Neural progenitor cell (in vitro differentiated cells): ENCODE measurements around the gene CCT5.

Source experiments
- EZH2 ChIP-seq: fragments of 200-600 bp; sonication (generic); IDR thresholded peaks from 2 replicates; pipeline ENCODE4 v1.6.1; 2017; ENCODE audit warnings: antibody characterized with exemption, mild to moderate bottlenecking, moderate library complexity
- EZH2phosphoT487 ChIP-seq: fragments of 200-600 bp; sonication (generic); IDR thresholded peaks from 2 replicates; pipeline ENCODE4 v1.6.1; 2017; ENCODE audit warnings: antibody characterized with exemption
- TF ChIP-seq, protein P1 (sequence below): fragments of 200-600 bp; sonication (generic); IDR thresholded peaks from 2 replicates; pipeline ENCODE4 v1.5.1; 2017; ENCODE audit warnings: antibody characterized with exemption, mild to moderate bottlenecking

DNA sequence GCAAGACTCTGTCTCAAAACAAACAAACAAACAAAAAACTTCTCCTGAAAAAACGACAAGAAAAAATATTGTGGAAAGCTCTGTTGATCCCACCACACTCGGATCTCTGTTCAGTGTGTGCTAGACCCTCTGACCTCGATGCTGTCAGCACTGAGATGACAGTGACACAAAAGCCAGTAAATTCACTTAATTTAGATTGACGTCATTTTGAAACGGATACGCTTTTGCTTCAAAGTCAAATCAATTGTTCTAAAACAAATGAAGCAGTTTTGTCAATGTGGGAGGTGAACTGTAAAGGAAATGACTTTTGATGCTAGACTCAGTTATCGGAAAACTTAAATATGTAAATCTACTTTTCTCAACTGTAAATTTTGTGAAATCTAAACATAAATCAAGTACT, 26.6 kb downstream of the CCT5 start:
- TF ChIP-seq, protein P1, sequence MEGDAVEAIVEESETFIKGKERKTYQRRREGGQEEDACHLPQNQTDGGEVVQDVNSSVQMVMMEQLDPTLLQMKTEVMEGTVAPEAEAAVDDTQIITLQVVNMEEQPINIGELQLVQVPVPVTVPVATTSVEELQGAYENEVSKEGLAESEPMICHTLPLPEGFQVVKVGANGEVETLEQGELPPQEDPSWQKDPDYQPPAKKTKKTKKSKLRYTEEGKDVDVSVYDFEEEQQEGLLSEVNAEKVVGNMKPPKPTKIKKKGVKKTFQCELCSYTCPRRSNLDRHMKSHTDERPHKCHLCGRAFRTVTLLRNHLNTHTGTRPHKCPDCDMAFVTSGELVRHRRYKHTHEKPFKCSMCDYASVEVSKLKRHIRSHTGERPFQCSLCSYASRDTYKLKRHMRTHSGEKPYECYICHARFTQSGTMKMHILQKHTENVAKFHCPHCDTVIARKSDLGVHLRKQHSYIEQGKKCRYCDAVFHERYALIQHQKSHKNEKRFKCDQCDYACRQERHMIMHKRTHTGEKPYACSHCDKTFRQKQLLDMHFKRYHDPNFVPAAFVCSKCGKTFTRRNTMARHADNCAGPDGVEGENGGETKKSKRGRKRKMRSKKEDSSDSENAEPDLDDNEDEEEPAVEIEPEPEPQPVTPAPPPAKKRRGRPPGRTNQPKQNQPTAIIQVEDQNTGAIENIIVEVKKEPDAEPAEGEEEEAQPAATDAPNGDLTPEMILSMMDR = no peak
- TF ChIP-seq EZH2phosphoT487 (no peak), EZH2 (no peak)
